Astrocyte (in vitro differentiated cells and primary cell): Measurements from ENCODE around the gene PCSK2.

Experiments
- CTCF ChIP-seq: IDR thresholded peaks from 2 replicates; pipeline ENCODE4 v1.5.1; 2011; ENCODE audit warnings: low read depth, mild to moderate bottlenecking, inconsistent platforms, low read length, moderate library complexity; ENCODE audit not compliant: insufficient read depth
- EZH2 ChIP-seq: IDR thresholded peaks from 2 replicates; pipeline ENCODE4 v1.6.1; 2012; ENCODE audit warnings: mild to moderate bottlenecking, low read length, inconsistent platforms; ENCODE audit not compliant: insufficient read depth

GRCh38 chr20:17508756-17509155 is 281.9 kb downstream of the PCSK2 start:
- TF ChIP-seq CTCF (no peak), EZH2 (no peak)
